Activated T-cell treated with anti-CD3 and anti-CD28 coated beads for 4 hours (primary cell): Measurements from ENCODE around the gene C15orf62.

ENCODE experiments used
- DNase-seq: peaks from one replicate; pipeline ENCODE4 v3.0.0-alpha.2; 2020

The C15orf62 gene, protein sequence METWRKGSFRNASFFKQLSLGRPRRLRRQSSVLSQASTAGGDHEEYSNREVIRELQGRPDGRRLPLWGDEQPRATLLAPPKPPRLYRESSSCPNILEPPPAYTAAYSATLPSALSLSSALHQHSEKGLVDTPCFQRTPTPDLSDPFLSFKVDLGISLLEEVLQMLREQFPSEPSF

DNA sequence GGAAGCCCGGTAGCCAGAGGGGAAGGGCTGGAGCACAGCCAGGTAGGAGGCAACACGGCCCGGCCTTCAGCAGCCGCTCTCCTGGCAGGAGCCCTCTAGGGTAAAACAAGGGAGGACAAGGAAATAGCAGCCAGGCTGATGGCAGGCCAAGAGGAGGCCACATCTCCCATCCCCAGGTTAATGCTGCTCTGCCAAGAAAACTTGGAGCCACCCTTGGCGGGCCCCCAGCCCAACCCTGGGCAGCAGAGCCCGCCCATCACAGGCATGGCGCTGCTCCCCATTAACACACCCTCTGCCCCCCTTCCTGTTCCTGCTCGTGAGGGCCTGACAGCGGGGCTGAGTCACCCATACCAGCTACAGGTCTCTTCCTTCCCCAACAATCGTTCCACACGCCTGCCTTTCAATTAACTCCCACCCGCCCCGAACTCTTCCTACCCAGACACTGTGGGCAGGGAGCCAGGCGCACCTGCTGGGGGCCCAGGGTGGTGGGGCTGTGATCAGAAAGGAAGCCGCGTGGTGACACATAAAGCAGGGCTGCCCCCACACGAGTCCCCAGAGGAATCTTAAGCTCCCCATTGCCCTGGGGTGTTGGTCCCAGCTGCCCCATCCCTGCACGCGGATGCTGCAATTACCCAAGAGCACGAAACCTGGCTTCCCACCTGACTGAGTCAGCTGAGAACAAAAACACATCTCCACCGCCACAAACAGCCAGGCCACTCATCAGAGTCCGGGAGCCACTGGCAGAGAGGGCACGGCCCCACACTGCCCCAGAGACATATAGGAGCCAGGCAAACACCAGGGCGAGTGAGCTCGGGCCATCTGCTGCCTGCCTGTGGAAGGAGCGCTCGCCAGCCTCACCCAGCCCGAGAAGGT lies at the start of gene C15orf62:
Gene C15orf62 (plus strand): TSS at position 707 of the 873 bp plus-strand sequence. CDS start 516 bp downstream, outside the sequence.
- DNase-seq: peak; percentile 71

DNA sequence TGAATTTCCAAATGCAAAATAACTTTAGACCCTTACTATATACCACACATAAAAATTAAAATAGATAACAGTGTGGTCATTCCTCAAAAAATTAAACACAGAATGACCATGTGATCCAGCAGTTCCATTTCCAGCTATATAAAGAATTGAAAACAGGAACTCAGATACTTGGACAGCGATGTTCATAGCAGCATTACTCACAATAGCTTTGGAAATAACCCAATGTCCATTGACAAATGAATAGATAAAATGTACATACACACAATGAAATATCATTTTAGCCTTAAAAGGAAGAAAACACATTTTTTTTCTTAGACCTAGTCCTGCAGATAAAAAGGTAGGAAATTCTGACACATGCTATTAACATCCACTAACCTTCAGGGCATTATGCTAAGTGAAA lies 48.1 kb upstream of the C15orf62 start:
- DNase-seq: no peak

DNA sequence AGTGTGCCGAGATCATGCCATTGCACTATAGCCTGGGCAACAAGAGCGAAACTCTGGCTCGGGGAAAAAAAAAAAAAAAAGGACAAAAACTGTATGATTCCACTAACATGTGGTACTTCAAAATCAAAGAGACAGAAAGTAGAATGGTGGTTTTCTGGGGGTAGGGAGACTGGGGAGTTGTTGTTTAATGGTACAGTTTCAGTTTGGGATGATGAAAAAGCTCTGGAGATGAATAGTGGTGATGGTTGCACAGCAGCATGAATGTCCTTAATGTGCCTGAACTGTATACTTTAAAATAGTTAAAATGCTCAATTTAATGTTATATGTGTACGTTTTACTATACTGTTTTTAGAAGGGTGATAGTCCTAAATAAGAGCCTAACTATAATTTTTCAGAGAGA lies 47.4 kb upstream of the C15orf62 start:
- no peak for DNase-seq

DNA sequence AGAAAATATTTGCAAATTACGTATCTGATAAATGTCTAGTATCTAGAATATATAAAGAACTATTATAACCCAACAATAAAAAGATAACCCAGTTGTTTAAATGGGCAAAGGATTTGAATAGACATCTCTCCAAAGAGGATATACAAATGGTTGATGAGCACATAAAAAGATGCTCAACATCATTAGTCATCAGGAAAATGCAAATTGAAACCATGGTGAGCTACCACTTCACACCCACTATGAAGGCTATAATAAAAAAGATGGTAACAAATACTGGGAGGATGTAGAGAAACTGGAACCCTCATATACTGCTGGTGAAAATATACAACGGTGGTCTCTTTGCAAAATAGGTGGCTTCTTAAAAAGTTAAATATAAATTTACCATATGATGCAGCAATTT lies 46.8 kb upstream of the C15orf62 start:
- DNase-seq: no peak

DNA sequence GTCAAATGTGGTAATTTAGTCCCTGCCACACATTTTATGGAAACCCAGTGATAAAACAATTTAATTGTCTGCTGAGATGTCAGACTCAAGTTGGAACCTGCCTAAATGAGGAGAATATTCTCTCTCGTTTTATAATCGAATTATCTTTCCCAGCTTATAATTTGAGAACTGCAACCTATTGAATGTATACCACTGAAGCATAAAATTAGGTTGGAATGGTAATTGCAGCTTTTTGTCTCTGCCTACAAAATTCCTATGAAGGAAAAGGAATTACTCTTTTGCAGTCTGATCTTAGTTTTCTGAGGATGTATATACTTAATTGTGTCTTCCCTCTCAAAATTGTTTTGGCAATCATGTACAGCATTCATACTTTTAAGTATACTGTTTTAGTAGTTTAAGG lies 45.9 kb upstream of the C15orf62 start:
- DNase-seq: no peak

DNA sequence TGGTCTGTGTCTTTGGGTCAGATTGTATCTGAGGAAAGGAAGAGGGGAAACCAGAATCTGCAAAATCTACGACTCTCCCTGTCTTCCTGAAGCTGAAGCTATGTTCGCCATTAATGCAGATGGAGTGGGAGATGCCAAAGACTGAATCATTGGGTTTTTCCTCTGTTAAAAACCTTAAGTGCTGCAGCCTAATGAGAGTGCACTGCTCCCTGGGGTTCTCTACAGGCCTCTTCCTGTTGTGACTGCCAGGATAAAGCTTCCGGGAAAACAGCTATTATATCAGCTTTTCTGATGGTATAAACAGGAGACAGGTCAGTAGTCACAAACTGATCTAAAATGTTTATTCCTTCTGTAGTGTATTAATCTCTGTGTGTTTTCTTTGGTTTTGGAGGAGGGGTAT lies 38.7 kb upstream of the C15orf62 start:
- no peak for DNase-seq

DNA sequence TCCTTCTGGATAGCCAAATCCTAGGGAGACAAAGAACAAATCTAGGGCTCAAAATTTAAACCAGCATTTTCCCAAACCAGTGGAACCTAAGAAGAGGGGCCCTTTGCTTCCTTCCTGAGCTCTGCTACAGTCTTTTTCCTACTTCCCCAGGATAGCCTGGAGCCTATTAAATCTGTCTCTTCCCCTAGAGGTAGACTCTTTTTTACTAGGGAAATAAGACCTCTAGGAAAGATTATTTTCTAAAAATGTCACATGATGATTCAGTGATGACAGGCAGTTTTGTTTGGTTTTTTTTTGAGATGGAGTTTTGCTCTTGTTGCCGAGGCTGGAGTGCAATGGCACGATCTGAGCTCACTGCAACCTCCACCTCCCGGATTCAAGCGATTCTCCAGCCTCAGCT lies 33.2 kb upstream of the C15orf62 start:
- no peak for DNase-seq

DNA sequence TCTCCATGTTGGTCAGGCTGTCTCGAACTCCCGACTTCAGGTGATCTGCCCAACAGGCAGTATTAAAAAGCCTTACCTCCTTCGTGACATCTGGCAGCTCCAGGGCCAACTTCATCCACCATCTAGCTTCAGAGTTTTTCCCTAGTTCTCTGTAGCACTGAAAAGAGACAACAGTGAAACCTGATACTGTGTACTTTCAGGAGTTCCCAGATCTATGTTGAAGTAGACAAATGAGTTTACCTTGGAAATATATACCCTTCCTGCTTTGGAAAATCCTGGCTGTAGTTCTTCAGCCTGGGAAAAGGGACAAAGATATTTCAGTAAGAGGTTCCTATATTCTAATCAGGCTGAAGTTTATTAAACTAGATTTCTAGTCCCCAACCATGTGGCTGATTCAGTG lies 32.7 kb upstream of the C15orf62 start:
- DNase-seq: no peak

DNA sequence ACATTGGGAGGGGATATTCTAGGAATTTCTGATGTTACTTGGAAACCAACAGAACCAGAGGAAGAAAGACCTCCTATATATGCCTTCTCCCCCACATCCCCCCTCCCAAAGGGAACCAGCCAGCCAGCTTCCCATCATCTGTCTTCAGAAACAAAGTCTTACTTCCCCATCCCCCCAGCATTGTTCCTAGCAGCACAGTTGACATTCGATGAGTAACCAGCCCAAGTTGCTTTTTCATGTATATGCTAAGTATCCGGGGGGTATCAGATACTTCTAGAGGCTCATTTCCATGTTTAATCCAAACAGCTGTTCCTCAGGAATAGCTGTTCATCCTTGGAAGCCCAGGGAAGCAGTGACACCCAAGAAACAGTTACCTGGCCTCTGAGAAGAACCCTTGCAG lies 30.7 kb upstream of the C15orf62 start:
- DNase-seq: no peak

DNA sequence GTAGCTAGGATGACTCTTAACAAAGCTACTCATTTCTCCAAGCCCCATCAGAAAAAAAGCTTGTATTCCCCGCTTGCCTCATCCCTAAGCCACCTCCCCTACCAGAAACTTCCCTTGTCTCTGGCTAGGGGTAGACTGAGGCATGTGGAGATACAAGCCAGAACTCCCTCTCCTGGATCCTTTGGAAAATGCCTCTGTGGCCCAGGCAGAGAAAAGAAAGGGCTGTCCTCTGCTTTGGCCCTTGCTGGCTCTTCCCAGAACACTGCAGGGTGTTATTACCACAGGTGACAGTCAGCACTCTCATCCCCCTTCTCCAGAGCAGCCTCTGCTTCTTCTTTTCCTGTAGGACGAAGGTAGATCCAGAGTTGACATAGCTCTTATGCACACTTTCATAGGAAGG lies 29.9 kb upstream of the C15orf62 start:
- no peak for DNase-seq

DNA sequence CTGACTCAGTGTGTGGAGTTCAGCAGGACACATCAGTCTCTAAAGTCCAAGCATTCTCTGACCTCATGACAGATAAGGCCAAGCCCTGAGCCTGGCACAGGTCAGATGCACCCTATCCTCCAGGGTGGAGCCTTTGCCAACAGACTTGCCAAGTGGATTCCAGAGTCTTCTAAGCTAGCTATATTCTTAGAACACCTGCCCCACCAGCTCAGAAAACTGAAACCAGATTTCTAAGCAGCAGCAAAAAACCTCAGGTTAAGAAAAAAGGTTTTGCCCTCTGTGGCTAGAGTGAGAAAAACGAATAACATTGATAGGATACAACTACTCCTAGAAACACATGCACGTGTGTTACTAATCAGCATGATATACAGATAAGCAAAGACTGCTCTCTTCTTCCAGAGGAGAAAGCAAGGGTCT lies 26.3 kb upstream of the C15orf62 start:
- DNase-seq: no peak

DNA sequence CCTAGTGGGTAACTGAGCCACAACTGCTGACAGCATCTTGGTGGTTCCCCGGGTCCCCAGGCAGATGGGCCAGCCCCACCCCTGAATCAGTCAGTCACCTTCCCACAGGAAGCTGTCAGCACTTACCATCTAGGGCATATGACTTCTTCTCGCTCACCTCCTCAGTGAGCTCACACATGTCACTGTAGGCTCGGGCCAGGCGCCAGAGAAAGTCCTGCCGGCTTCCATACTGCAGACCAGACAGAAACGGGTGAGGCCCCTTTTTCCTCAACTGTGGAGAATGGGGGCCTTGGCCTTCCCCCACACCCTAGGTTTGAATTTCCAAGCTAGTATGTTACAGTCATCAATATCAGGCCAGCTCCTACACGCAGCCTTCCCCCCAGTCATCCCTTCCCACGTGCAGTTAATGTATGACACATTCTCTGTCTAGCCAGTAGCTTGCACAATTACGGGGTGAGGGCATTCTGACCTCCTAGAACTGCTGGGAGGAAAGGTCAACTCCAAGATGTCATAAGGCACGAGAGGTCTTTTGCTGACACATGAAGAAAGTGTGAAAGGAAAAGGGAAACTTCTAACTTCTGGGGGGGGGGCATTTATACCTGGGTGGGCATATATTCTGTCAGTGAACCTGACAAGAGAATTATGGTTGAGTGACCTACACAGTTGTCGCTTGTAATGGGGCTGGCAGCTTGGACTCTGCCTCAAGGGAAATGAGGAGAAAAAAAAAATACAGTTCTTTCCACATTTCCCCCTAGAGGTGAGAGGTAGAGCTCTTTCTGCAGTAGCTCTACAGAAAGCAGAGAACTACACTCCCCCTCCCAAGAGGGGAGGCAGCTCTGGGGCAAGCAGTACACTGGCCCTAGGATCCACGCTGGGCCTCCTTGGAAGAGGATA lies 25.6 kb upstream of the C15orf62 start:
- no peak for DNase-seq

DNA sequence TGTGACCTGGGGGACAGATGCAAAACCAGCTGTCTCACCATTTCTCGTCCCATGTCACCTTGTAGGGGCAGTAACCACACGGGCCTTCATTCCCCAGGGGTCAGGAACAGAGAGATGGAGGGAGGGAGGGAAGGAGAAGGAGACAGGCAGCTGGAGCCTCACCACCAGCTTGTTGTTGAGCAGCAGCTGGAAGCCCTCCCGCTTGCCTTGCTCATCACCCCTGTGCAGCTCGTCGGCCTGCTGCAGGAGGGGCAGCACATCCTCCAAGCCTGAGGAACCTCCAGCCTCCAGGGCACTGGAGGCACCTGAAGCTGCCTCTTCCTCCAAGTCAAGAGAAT lies 25.0 kb upstream of the C15orf62 start:
- DNase-seq: no peak

DNA sequence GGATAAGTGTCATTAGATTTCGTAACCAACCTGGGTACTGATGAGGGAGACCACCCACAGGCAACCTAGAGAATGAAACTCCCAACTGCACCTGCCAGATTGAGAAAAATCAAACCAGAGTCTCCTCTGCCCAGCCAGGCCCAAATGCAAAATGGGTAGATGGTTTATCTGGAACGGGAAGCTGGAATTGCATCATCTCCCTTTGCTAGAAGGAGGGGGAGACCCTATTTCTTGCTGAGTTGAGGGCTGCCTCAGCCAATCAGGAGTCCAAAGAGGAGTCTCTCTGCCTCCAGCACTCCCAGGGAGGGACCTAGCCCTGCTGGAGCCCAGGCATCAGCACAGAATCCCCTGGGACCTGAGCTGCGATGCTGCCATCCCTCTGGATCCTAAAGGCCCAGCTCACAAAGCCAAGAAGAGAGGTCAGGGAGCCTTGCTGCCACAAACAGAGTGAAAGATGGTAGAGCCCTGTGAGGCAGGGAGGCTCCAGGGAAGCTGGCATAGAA lies 22.8 kb upstream of the C15orf62 start:
- no peak for DNase-seq

DNA sequence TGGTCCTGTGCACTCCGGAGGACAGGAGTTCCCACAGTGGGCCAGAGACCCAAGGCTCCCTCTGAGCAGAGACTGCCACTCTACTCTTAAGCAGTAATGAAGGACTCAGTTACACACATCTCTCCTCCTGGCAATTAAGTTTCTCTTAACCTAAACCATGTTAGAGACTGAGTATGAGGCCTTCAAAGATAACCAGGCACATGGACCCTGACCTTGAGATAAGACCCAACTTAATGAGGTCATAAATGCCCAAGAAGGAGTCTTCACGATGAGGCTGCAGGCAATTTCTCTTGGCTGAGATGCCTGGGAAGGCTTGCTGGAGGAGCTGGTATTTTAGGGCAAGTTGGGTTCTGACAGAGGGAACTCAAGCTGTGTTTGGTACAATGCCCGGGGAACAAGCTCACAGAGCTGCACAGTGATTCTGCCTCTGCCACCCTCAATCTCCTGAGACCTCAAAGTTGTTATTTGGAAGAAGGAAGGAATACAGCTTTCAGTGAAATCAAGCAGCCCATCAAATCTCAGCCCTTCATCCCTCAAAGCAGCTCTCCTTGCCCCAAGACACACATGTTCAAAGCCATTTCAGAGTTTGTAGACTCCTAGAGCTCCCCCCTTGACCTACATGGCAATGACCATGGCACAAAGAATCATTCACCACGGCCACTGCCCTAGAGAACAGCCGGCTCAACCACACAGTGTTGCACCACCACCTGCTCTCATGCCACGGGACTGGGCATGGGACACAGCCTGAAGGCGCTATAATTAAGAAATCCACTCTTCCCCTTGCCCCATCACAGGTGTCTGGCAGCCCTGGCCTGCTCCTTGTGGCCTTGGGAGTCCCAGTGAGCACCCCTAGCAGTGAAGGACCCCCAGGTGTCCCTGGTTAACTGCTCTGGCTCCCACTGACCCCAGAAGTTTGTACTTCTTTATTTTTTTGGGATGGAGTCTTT lies 21.8 kb upstream of the C15orf62 start:
- no peak for DNase-seq

DNA sequence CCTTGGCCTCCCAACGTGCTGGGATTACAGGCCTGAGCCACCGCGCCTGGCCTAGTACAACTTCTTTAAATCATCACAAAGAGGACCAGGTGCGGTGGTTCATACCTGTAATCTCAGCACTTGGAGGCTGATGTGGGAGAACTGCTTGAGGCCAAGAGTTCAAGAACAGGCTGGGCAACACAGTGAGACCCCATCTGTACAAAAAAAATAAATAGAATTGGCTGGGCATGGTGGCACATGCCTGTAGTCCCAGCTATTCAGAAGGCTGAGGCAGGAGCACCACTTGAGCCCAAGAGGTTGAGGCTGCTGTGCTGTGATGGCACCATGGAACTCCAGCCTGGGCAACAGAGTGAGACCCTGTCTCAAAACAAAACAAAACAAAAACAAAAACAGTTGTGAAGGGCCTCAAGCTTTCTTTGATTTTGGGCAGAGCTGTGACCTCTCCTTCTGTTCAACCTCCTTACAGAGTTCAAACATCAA lies 20.6 kb upstream of the C15orf62 start:
- no peak for DNase-seq

DNA sequence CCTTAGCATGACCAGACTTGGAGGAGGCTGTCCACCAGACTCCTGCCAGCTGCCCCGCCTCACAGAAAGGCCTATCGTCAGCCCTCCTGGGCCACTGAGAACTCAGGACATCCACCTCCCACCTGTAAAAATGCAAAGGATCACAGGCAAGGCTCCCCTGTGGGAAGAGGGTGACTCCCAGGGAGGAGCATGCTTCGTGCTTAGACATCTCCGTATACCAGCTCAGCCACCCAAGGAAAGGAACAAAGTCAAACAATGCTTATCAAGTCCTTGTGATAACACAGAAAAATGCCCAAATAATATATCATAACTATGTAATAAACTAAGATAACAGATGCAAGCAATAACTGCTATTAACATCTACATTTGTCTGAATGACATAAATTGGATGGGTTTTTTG lies 18.9 kb upstream of the C15orf62 start:
- DNase-seq: no peak

DNA sequence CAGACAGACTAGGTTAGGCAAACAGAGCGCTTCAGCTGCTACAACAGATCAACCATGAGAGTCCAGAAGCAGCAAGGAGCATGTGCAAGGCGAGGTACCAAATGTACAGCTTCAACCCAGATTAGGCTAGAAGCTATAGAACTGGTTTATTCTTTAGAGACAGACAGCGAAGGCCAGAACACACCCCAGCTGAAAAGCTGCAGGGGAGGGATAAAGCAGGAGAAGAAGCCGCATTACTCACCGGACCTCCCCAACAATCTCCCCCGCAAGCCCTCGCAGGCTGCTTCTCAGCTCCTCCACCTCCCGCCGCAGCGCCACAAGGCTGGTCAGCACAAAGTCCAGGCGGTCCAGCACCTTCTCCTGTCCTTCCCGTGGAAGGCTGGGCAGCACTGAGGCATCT lies 18.0 kb upstream of the C15orf62 start:
- no peak for DNase-seq

DNA sequence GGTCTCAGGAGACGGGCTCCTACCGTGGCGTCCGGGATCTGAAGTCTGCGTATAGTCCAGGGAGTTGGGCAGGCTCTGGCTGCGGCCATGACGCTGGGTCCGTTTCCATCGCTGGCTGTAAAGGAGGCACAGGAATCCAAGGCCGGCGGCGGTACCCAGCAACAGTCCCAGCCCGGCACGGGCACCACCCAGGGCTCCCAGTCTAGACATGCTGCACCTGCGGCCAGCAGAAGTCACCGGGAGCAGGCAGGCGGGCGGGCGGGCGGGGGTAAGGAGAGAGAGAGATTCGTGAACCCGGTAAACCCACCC lies 15.3 kb upstream of the C15orf62 start:
- DNase-seq: no peak

DNA sequence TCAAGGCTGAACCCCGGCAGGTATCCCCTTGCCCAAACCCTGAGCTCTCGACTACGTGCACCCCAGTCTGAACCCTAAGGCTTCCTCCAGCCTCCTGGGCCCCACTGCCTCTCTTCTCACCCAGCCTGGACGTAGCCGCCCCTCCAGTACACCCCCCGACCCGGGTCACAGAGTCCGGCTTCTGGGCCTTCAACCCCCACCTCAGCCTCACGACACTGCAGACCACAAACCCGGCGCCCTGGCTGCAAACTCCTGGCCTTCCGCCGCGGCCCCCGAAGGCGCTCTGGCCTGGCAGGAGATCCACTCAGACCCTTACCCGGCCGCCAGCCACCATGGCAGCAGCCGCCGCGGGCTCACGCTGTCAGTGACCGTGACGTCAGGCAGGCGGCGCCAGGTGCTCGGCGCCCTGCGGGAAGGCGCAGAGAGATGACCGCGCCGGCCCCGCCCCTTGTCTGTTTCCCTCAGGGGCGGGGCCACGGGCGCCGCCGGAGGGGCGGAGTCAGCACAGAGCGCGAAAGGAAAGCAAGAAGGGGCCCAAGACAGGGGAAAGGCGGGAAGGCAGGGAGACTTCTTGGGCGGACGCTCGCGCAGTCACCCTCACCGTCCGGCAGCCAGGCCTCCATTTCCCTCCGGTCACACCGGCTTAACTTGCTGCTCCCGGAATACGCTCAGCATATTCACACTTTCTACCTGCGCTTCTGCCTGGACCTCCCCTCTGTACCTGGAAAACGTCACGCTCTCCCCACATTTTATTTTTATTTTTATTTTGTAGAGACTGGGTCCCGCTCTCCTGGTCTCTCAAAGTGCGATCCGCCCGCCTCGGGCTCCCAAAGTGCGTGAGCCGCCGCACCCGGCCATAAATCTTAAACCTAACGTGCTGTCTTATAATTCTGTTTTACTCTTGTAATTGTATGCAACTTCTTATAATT lies 14.6 kb upstream of the C15orf62 start, which contains the start of gene RMDN3:
Gene RMDN3 (minus strand): TSS at position 372 of the 929 bp plus-strand sequence. CDS start 471 bp downstream, outside the sequence.
- peak; percentile 90 for DNase-seq

DNA sequence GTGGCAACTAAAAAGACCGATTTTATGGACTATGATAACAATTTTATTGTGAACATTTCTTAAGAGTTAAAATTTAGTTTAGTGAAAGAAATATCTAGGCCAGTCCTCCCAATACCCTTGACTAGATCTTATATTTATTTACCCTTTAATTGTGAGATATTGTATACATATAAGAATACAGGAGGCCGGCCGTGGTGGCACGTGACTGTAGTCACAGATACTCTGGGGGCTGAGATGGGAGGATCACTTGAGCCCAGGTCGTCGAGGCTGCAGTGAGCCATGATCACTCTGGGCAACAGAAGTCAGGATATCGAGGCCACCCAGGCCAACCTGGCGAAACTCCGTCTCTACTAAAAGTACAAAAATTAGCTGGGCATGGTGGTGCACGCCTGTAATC lies 14.0 kb upstream of the C15orf62 start:
- no peak for DNase-seq
